Raji (cell line): ENCODE results near the gene ROBO1.

ENCODE experiments used
- POLR2A ChIP-seq: IDR thresholded peaks from 2 replicates; pipeline ENCODE4 v1.6.1; 2011; ENCODE audit warnings: low read depth, low read length, control low read depth; ENCODE audit not compliant: insufficient read depth

Gene ROBO1

DNA sequence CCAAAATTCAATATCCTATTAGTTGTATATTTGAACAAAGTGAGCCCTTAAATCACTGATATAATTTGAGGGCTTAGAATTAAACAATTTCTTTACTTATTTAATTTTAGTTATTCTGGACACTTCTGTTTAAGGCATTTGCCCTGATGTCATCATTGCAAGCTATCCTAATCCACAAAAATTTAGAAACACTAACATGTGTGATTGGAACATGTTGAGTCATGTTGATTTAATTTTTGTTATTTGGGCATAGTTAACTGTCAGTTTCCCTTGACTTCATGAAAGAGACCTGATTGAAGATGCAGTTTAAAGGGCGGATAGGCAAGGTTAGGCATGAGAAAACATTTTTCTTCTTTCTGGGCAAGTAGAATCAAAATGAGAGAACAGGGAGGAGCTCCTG is 682.6 kb downstream of the ROBO1 start:
- TF ChIP-seq POLR2A: no peak

- TF ChIP-seq POLR2A: no peak
These were observed 686.5 kb downstream of the ROBO1 start for GRCh38 chr3:79081335-79081734.

GRCh38 chr3:79074558-79074957 is 693.2 kb downstream of the ROBO1 start:
- TF ChIP-seq POLR2A: no peak

DNA sequence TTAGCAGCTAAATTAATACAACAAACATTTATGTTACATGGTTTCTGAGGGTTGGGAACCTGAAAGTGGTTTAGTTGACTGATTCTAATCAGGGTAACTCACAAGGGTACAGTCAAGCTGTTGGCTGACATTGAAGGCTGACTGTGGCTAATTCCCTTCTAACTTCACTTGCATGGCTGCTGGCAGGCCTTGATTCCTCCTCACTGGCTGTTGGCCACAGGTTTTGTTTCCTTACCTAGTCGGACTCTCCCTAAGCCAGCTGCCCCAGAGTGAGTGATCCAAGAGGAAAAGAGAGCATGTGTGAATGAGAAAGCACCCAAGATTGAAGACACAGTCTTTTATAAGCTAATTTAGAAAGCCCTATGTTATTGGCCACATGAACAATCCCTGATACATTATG is 700.1 kb downstream of the ROBO1 start:
- TF ChIP-seq POLR2A: no peak

GRCh38 chr3:79066481-79066880 is 701.3 kb downstream of the ROBO1 start:
- TF ChIP-seq POLR2A: no peak

GRCh38 chr3:79063624-79064023 is 704.2 kb downstream of the ROBO1 start:
- TF ChIP-seq POLR2A: no peak

DNA sequence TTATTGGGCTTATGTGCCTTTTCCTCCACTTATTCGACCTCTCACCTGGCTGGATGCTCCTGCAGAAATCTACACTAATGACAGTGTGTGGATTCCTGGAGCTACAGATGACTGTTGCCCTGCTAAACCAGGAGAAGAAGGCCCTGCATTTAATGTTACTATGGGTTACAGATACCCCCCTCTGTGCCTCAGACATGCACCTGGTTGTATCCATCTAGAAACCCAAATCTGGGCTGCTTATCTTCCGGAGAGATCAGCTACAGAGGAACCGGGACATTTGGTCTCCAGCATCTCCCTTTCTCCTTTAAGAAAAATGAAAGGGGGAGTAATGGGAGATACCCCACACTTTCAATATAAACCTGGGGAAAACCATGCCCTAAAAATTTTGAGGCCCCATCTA is 710.0 kb downstream of the ROBO1 start:
- no peak for TF ChIP-seq POLR2A

DNA sequence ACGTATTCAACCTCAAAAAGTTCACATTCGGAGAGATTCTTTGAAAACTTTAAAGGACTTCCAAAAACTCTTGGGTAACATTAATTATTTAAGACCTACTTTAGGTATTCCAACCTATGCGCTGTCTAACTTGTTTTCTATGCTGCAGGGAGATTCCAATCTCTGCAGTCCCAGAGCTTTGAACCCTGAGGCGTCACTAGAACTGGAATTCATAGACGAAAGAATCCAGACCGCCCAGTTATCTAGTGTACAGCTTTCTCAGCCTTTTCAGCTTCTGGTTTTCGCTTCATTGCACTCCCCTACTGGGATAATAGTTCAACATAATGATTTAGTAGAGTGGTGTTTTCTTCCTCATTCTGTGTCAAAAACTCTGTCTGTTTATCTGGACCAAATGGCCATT is 711.3 kb downstream of the ROBO1 start:
- no peak for TF ChIP-seq POLR2A

DNA sequence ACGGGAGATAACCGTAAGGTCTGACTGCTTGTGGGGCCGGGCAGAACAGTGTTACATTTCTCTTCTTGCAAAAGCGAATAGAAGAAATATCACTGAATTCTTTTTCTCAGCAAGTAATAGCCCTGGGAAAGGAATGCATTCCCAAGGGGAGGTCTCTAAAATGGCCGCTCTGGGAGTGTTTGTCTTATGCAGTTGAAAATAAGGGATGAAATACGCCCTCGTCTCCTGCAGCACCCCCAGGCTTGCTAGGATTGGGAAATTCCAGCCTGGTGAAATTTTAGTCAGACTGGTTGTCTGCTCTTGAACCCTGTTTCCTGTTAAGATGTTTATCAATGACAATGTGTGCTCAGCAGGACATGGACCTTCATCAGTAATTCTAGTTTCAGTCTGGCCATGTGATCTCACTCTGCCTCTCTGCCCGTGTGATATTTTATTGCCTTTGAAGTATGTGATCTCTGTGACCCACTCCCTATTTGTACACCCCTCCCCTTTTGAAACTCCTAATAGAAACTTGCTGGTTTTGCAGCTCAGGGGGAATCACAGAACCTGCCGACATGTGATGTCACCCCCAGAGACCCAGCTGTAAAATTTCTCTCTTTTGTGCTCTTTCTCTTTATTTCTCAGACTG is 715.6 kb downstream of the ROBO1 start:
- no peak for TF ChIP-seq POLR2A

- no peak for TF ChIP-seq POLR2A
These were observed 720.2 kb downstream of the ROBO1 start for GRCh38 chr3:79047581-79047980.

GRCh38 chr3:79041621-79042020 is 726.2 kb downstream of the ROBO1 start:
- TF ChIP-seq POLR2A: no peak

DNA sequence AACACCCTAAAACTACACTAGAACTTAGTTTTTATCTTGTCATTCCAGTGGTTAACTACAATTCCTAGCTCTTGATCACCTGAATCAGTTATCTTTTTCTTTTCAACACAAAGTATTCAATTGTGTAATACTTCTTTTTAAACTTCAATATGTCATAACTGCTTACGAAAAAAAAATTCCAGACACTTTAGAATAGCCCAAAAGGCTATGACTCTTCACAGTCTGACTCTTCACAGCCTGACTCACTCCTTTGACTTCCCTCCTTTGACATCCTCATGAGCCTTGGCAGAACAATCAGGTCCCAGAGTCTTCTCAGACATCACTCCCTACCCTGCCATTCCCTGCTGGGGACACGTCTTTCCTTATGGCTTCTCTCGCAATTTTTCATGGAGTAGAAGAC is 727.1 kb downstream of the ROBO1 start:
- no peak for TF ChIP-seq POLR2A

- TF ChIP-seq POLR2A: no peak
These were observed 727.7 kb downstream of the ROBO1 start for GRCh38 chr3:79040091-79040490.

DNA sequence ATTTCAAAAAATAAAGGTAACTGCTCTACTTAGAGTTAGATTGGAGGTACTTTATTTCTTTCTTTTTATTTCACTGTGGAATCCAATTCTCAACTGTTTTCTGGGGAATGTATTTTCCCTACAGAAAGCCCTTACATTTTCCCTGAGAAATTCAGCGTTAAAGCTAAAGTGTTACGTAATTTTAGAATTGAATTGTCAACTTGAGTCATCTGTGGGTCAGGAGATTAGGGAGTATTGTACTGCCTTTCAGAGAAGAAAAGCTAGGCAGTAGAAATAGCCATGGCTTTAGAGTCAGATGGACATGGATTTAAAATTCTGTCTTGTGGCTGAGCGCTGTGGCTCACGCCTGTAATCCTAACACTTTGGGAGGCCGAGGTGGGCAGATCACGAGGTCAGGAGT is 728.6 kb downstream of the ROBO1 start:
- no peak for TF ChIP-seq POLR2A

- no peak for TF ChIP-seq POLR2A
These were observed 729.2 kb downstream of the ROBO1 start for GRCh38 chr3:79038636-79039035.

DNA sequence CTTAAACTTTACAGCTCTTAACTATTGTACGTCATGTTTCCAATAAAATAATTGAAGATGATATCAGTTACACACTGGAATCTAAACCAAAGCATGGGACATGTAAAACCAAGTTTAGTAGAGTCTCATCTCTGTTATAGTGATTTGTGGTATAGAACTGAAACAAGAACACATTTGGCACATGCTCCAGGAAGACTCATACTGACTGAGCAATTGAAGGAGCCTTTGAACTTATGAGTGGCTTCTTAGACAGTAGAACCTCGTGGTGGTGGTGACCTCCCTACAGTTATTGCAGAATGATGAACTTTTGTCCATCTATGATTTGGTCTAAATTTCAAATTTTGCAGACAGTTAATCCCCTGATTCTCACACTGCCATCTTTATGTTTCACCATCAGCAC is 729.7 kb downstream of the ROBO1 start:
- no peak for TF ChIP-seq POLR2A

GRCh38 chr3:79032686-79033318 is 735.0 kb downstream of the ROBO1 start:
- TF ChIP-seq POLR2A: no peak
